ENCODE results near the gene ZNF385C.

Gene ZNF385C

GRCh38 chr17:42002792-42003301 is 95.4 kb downstream of the ZNF385C start:
- Histone ChIP-seq H3K36me3 (ENCODE audit: control insufficient read depth, insufficient read depth, low read length) (peaks cover 4% of the 10 kb centered on the region), H3K27me3 (replicated peaks; ENCODE audit: control insufficient read depth, insufficient read depth, low read length) (no peaks in the 10 kb centered on the region), H3K4me3 (replicated peaks; ENCODE audit: low read depth, low read length) (no peak overlapping the region)
- TF ChIP-seq, protein P1, sequence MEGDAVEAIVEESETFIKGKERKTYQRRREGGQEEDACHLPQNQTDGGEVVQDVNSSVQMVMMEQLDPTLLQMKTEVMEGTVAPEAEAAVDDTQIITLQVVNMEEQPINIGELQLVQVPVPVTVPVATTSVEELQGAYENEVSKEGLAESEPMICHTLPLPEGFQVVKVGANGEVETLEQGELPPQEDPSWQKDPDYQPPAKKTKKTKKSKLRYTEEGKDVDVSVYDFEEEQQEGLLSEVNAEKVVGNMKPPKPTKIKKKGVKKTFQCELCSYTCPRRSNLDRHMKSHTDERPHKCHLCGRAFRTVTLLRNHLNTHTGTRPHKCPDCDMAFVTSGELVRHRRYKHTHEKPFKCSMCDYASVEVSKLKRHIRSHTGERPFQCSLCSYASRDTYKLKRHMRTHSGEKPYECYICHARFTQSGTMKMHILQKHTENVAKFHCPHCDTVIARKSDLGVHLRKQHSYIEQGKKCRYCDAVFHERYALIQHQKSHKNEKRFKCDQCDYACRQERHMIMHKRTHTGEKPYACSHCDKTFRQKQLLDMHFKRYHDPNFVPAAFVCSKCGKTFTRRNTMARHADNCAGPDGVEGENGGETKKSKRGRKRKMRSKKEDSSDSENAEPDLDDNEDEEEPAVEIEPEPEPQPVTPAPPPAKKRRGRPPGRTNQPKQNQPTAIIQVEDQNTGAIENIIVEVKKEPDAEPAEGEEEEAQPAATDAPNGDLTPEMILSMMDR (IDR thresholded peaks at IDR 0.05; ENCODE audit: insufficient read depth, low read length, poor library complexity, severe bottlenecking) = no peak
- DNase-seq (ENCODE audit: extremely low read depth, insufficient read length) = no peak

- H3K36me3 ChIP-seq (ENCODE audit: control insufficient read depth, insufficient read depth, low read length) = peaks cover 9% of the 10 kb centered on the region
- no peak for DNase-seq (ENCODE audit: extremely low read depth, insufficient read length)
- H3K4me3 ChIP-seq (replicated peaks; ENCODE audit: low read depth, low read length) = no peak overlapping the region
- TF ChIP-seq, protein P1 (IDR thresholded peaks at IDR 0.05; ENCODE audit: insufficient read depth, low read length, poor library complexity, severe bottlenecking) = no peak
- no peaks in the 10 kb centered on the region for H3K27me3 ChIP-seq (replicated peaks; ENCODE audit: control insufficient read depth, insufficient read depth, low read length)
Measured at GRCh38 chr17:42002175-42002791, 96.0 kb downstream of the ZNF385C start.

DNA sequence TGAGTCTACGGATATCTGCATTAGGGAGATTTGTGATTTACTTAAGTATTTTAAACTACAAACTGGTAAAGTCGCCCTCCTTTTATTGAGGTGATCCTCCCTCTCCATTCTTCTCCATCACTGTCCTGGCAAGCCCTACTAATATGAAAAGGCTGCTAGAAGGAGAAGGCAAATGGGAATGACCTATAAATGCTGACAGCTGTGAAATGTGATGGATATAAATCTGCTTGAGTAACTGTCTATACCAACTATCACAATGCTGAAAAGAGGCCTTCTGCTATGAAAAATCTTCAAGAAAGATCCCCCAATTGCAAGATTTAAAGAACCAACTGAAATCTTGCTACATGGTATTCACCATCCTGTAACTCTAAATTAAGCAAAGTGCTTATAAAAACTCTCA is 96.5 kb downstream of the ZNF385C start:
- TF ChIP-seq, protein P1 (IDR thresholded peaks at IDR 0.05; ENCODE audit: insufficient read depth, low read length, poor library complexity, severe bottlenecking) = no peak
- Histone ChIP-seq H3K36me3 (ENCODE audit: control insufficient read depth, insufficient read depth, low read length) (peaks cover 9% of the 10 kb centered on the region), H3K27me3 (replicated peaks; ENCODE audit: control insufficient read depth, insufficient read depth, low read length) (no peaks in the 10 kb centered on the region), H3K4me3 (replicated peaks; ENCODE audit: low read depth, low read length) (no peak overlapping the region)
- DNase-seq (ENCODE audit: extremely low read depth, insufficient read length) = no peak

DNA sequence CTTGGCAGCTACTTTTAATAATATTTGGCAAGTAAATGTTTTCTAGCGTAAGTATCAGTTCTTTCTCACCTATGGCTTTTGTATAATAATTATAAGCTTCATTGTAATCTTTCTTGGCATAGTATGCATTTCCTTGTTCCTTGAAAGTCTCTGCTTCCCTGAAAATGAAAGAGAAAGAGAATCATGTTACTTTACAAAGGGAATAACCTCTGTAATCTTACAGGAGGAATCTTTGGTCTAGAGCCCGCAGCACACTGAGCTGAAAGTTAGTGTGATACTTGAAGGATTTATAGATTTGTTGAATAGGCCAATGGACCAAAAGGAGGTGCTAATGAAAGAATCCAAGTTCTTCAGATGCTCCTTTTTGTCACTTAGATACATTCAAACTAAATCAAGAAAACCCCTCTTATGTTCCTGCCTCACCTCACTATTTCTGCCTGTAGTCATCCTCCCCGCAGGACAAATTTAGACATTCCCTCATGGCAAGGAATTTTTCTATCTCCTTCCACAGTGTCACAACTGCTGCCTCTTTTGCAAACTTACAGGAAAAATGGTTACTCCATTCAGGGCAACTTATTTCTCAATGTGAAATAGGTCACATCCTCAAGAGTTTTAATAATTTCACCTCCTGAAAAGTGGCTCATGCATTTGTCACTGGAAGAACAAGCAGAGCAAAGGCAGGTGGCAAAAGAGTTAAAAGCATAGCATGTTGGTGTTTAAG is 97.7 kb downstream of the ZNF385C start:
- no peaks in the 10 kb centered on the region for H3K27me3 ChIP-seq (replicated peaks; ENCODE audit: control insufficient read depth, insufficient read depth, low read length)
- TF ChIP-seq, protein P1 (IDR thresholded peaks at IDR 0.05; ENCODE audit: insufficient read depth, low read length, poor library complexity, severe bottlenecking) = no peak
- H3K4me3 ChIP-seq (replicated peaks; ENCODE audit: low read depth, low read length) = no peak overlapping the region
- peaks cover 12% of the 10 kb centered on the region for H3K36me3 ChIP-seq (ENCODE audit: control insufficient read depth, insufficient read depth, low read length)
- DNase-seq (ENCODE audit: extremely low read depth, insufficient read length) = no peak

DNA sequence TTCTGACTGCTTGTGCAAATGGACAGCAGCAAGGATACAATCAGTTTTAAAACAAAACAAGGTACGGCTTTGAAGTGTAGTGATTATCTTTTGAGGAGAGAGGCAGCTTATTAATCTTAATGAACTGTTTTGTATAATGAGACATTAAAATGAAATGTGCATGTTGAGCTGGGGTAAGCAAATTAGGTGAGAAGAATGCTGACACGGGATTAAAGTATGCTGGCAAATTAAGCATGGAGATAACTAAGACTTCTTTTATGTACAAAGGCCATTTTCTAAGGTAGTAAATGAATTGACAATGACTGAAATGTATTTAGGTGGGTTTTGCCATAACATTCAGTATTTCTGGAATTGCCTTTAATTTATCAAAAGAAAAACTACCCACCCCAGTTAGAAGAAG is 99.8 kb downstream of the ZNF385C start:
- TF ChIP-seq, protein P1 (IDR thresholded peaks at IDR 0.05; ENCODE audit: insufficient read depth, low read length, poor library complexity, severe bottlenecking) = no peak
- Histone ChIP-seq H3K36me3 (ENCODE audit: control insufficient read depth, insufficient read depth, low read length) (peaks cover 18% of the 10 kb centered on the region), H3K4me3 (replicated peaks; ENCODE audit: low read depth, low read length) (no peak overlapping the region), H3K27me3 (replicated peaks; ENCODE audit: control insufficient read depth, insufficient read depth, low read length) (no peaks in the 10 kb centered on the region)
- no peak for DNase-seq (ENCODE audit: extremely low read depth, insufficient read length)
